ENCODE results near the gene TVP23A. TPM values are rescaled to one million over a fixed set of nuclear protein-coding genes. Genes with fewer than 3 reads are reported as not detected.
"Not testable (repeated sequence)": the region's sequence is repeated elsewhere in the genome, so short reads cannot be mapped to it uniquely, and the experiment has no call there.

TVP23A gene
- total RNA-seq, 1 donor from 2014 or later, result not detected

DNA sequence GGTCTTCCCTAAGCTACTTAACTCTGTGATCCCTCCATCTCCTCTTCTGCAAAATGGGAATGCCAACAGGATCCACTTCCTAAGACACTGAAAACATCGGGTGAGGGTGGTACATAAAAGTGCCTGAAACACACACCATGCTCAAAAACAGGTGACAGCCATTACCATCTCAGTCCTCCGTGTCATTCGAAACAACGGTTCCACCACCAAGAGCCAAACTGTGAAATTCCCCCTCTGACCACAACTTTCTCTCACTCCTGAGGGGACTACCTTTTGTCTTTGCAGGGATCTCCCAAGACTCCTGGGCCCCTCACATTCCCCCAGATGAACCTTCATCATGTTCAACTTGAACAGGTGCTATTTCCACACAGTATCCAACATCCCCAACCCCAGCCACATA lies 38.0 kb downstream of the TVP23A start:
- DNase-seq (ENCODE audit: extremely low spot score, unreplicated experiment), result no peak
- no peaks in the 10 kb centered on the region for H3K9me3 Mint-ChIP-seq (ENCODE audit: unreplicated experiment)
- no peak overlapping the region for H3K4me3 Mint-ChIP-seq (ENCODE audit: unreplicated experiment)
- H3K27ac Mint-ChIP-seq (ENCODE audit: unreplicated experiment), result no peak overlapping the region
- TF ChIP-seq, protein P1, sequence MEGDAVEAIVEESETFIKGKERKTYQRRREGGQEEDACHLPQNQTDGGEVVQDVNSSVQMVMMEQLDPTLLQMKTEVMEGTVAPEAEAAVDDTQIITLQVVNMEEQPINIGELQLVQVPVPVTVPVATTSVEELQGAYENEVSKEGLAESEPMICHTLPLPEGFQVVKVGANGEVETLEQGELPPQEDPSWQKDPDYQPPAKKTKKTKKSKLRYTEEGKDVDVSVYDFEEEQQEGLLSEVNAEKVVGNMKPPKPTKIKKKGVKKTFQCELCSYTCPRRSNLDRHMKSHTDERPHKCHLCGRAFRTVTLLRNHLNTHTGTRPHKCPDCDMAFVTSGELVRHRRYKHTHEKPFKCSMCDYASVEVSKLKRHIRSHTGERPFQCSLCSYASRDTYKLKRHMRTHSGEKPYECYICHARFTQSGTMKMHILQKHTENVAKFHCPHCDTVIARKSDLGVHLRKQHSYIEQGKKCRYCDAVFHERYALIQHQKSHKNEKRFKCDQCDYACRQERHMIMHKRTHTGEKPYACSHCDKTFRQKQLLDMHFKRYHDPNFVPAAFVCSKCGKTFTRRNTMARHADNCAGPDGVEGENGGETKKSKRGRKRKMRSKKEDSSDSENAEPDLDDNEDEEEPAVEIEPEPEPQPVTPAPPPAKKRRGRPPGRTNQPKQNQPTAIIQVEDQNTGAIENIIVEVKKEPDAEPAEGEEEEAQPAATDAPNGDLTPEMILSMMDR (IDR thresholded peaks at IDR 0.05), result no peak
- H3K36me3 Mint-ChIP-seq (ENCODE audit: unreplicated experiment), result no peaks in the 10 kb centered on the region
- H3K27me3 Mint-ChIP-seq (ENCODE audit: unreplicated experiment), result peaks cover 4% of the 10 kb centered on the region
- H3K4me1 Mint-ChIP-seq (ENCODE audit: unreplicated experiment), result no peaks in the 10 kb centered on the region

GRCh38 chr16:10779908-10780307 lies 38.7 kb downstream of the TVP23A start:
- not testable (repeated sequence) for H3K9me3 Mint-ChIP-seq (ENCODE audit: unreplicated experiment); DNase-seq (ENCODE audit: extremely low spot score, unreplicated experiment); H3K4me1 Mint-ChIP-seq (ENCODE audit: unreplicated experiment); H3K36me3 Mint-ChIP-seq (ENCODE audit: unreplicated experiment); H3K27me3 Mint-ChIP-seq (ENCODE audit: unreplicated experiment); H3K4me3 Mint-ChIP-seq (ENCODE audit: unreplicated experiment); H3K27ac Mint-ChIP-seq (ENCODE audit: unreplicated experiment)

DNA sequence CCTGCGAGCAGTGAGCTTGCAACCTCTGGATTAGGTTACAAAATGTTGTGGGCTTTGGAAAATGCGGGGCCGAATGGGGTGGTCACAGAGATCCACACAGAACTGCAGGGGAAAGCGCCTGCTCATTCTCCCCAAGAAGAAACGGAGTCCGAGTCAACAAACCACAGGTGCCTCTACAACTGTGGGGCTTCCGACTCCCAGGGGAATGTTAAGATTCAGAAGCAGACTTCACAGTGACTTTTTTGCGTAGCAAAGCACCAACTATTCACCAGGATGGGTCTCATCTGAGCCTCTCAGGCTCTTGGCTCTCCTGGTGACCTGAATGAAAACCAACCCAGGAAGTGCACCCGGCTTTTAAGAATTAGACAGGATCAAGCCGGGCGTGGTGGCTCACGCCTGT lies 41.2 kb downstream of the TVP23A start:
- no peaks in the 10 kb centered on the region for H3K36me3 Mint-ChIP-seq (ENCODE audit: unreplicated experiment)
- H3K27ac Mint-ChIP-seq (ENCODE audit: unreplicated experiment), result no peak overlapping the region
- TF ChIP-seq, protein P1 (IDR thresholded peaks at IDR 0.05), result no peak
- H3K9me3 Mint-ChIP-seq (ENCODE audit: unreplicated experiment), result no peaks in the 10 kb centered on the region
- DNase-seq (ENCODE audit: extremely low spot score, unreplicated experiment), result no peak
- H3K4me3 Mint-ChIP-seq (ENCODE audit: unreplicated experiment), result no peak overlapping the region
- no peaks in the 10 kb centered on the region for H3K4me1 Mint-ChIP-seq (ENCODE audit: unreplicated experiment)
- H3K27me3 Mint-ChIP-seq (ENCODE audit: unreplicated experiment), result peaks cover 3% of the 10 kb centered on the region

GRCh38 chr16:10776923-10777322 lies 41.7 kb downstream of the TVP23A start:
- not testable (repeated sequence) for DNase-seq (ENCODE audit: extremely low spot score, unreplicated experiment); H3K9me3 Mint-ChIP-seq (ENCODE audit: unreplicated experiment); H3K4me3 Mint-ChIP-seq (ENCODE audit: unreplicated experiment); H3K36me3 Mint-ChIP-seq (ENCODE audit: unreplicated experiment); H3K27ac Mint-ChIP-seq (ENCODE audit: unreplicated experiment); H3K27me3 Mint-ChIP-seq (ENCODE audit: unreplicated experiment); H3K4me1 Mint-ChIP-seq (ENCODE audit: unreplicated experiment)

- Mint-ChIP-seq H3K36me3 (ENCODE audit: unreplicated experiment) (no peaks in the 10 kb centered on the region), H3K4me1 (ENCODE audit: unreplicated experiment) (no peaks in the 10 kb centered on the region), H3K27me3 (ENCODE audit: unreplicated experiment) (peaks cover 3% of the 10 kb centered on the region), H3K27ac (ENCODE audit: unreplicated experiment) (no peak overlapping the region), H3K9me3 (ENCODE audit: unreplicated experiment) (no peaks in the 10 kb centered on the region), H3K4me3 (ENCODE audit: unreplicated experiment) (no peak overlapping the region)
- TF ChIP-seq, protein P1 (IDR thresholded peaks at IDR 0.05), result no peak
- no peak for DNase-seq (ENCODE audit: extremely low spot score, unreplicated experiment)
Observed at GRCh38 chr16:10776280-10776679, 42.3 kb downstream of the TVP23A start.

GRCh38 chr16:10770907-10771306 lies 47.7 kb downstream of the TVP23A start:
- H3K27ac Mint-ChIP-seq (ENCODE audit: unreplicated experiment), result no peak overlapping the region
- no peaks in the 10 kb centered on the region for H3K4me1 Mint-ChIP-seq (ENCODE audit: unreplicated experiment)
- H3K36me3 Mint-ChIP-seq (ENCODE audit: unreplicated experiment), result no peaks in the 10 kb centered on the region
- no peak for DNase-seq (ENCODE audit: extremely low spot score, unreplicated experiment)
- H3K27me3 Mint-ChIP-seq (ENCODE audit: unreplicated experiment), result no peaks in the 10 kb centered on the region
- no peak overlapping the region for H3K4me3 Mint-ChIP-seq (ENCODE audit: unreplicated experiment)
- TF ChIP-seq, protein P1 (IDR thresholded peaks at IDR 0.05), result no peak
- H3K9me3 Mint-ChIP-seq (ENCODE audit: unreplicated experiment), result no peaks in the 10 kb centered on the region
